ENCODE measurements around the gene ALOXE3.

GRCh38 chr17:8121681-8122421 lies 3.5 kb upstream of the ALOXE3 start:
- no peak for TF ChIP-seq CBX8 (IDR thresholded peaks at IDR 0.05)
- peak; percentile 92 for TF ChIP-seq CTCF (IDR thresholded peaks at IDR 0.05)
- no peak for TF ChIP-seq EP300 (IDR thresholded peaks at IDR 0.05)
- no peak for TF ChIP-seq POLR2A (IDR thresholded peaks at IDR 0.05; ENCODE audit: low read length)
- peak; percentile 95 for TF ChIP-seq HMGXB4 (CRISPR knock-in tag; IDR thresholded peaks at IDR 0.05; ENCODE audit: borderline replicate concordance)
- TF ChIP-seq REST (IDR thresholded peaks at IDR 0.05): no peak
- no peak for TF ChIP-seq ELK1 (IDR thresholded peaks at IDR 0.05; ENCODE audit: low read depth, low read length)
- TF ChIP-seq KDM1A (IDR thresholded peaks at IDR 0.05; ENCODE audit: low read depth): no peak
- TF ChIP-seq MYC (IDR thresholded peaks at IDR 0.05; ENCODE audit: borderline replicate concordance, low read length): 0 out of 2 replicates have a peak, but pooled peaks have one; percentile 50
- TF ChIP-seq HOXA7 (CRISPR knock-in tag; IDR thresholded peaks at IDR 0.05): no peak

Data from A549 (cell line).